ENCODE data around the gene VASP. TPM values are rescaled to one million over a fixed set of nuclear protein-coding genes. Genes with fewer than 3 reads are reported as not detected.

VASP gene
- total and polyA plus RNA-seq, 2 of the 13 experiments (the other 11 are each of a cell fraction or from before 2014, with no cell fraction given): 41.8 to 67.1 TPM

- TF ChIP-seq ZMYM3 (CRISPR knock-in tag; IDR thresholded peaks at IDR 0.05) (no peak), CERS6 (CRISPR knock-in tag; IDR thresholded peaks at IDR 0.05) (no peak), PITX1 (CRISPR knock-in tag; IDR thresholded peaks at IDR 0.05) (peak; percentile 19; the same call in 1 of the 2 replicates), TRAFD1 (CRISPR knock-in tag; IDR thresholded peaks at IDR 0.05; ENCODE audit: borderline replicate concordance) (no peak), LBX2 (CRISPR knock-in tag; IDR thresholded peaks at IDR 0.05; ENCODE audit: borderline replicate concordance) (no peak), SAFB2 (CRISPR knock-in tag; IDR thresholded peaks at IDR 0.05; ENCODE audit: borderline replicate concordance, low read depth) (no peak; the same call in 1 of the 2 replicates), KDM5B (CRISPR knock-in tag; IDR thresholded peaks at IDR 0.05; ENCODE audit: borderline replicate concordance) (peak; percentile 79), ZNF773 (CRISPR knock-in tag; IDR thresholded peaks at IDR 0.05; ENCODE audit: borderline replicate concordance) (no peak), NFYC (CRISPR knock-in tag; IDR thresholded peaks at IDR 0.05) (peak; percentile 88), RNF219 (CRISPR knock-in tag; IDR thresholded peaks at IDR 0.05) (no peak), ZNF562 (CRISPR knock-in tag; IDR thresholded peaks at IDR 0.05; ENCODE audit: borderline replicate concordance) (no peak), ARNT2 (CRISPR knock-in tag; IDR thresholded peaks at IDR 0.05; ENCODE audit: low read depth) (peak; percentile 18; the same call in 1 of the 2 replicates), PHF21A (CRISPR knock-in tag; IDR thresholded peaks at IDR 0.05) (peak; percentile 96), ZHX1 (CRISPR knock-in tag; IDR thresholded peaks at IDR 0.05; ENCODE audit: low read depth) (peak; percentile 85), ATF1 (CRISPR knock-in tag; IDR thresholded peaks at IDR 0.05) (peak; percentile 85), THAP9 (CRISPR knock-in tag; IDR thresholded peaks at IDR 0.05; ENCODE audit: borderline replicate concordance) (no peak), NFKBIZ (CRISPR knock-in tag; IDR thresholded peaks at IDR 0.05) (no peak)
Observed at GRCh38 chr19:45469132-45469944, 37.9 kb upstream of the VASP start (continued).
